Trophoblast cell (in vitro differentiated cells and primary cell): Measurements from ENCODE around the gene KBTBD4.

ENCODE experiments used
- DNase-seq, 2 donors: peaks; one replicate each; pipeline ENCODE4 v3.0.0-alpha.2; 2016
- H2AFZ ChIP-seq: 2 replicates; pipeline ENCODE4 v1.6.1; 2013; ENCODE audit warnings: low read length, moderate library complexity, mild to moderate bottlenecking; ENCODE audit not compliant: insufficient read depth, poor library complexity
- H2AK5ac ChIP-seq: 2 replicates; pipeline ENCODE4 v1.6.1; 2013; ENCODE audit warnings: mild to moderate bottlenecking, low read length
- H2BK120ac ChIP-seq: 2 replicates; pipeline ENCODE4 v1.6.1; 2013; ENCODE audit warnings: low read length, mild to moderate bottlenecking, moderate library complexity; ENCODE audit not compliant: insufficient read depth, poor library complexity
- H2BK12ac ChIP-seq: 2 replicates; pipeline ENCODE4 v1.6.1; 2013; ENCODE audit warnings: mild to moderate bottlenecking, low read length, moderate library complexity
- H2BK5ac ChIP-seq: 2 replicates; pipeline ENCODE4 v1.6.1; 2013; ENCODE audit warnings: low read length, low read depth, moderate library complexity, mild to moderate bottlenecking; ENCODE audit not compliant: poor library complexity
- H3K14ac ChIP-seq: 2 replicates; pipeline ENCODE4 v1.6.1; 2013; ENCODE audit warnings: mild to moderate bottlenecking, low read length
- H3K18ac ChIP-seq: 2 replicates; pipeline ENCODE4 v1.6.1; 2013; ENCODE audit warnings: mild to moderate bottlenecking, low read length
- H3K23ac ChIP-seq: 2 replicates; pipeline ENCODE4 v1.6.1; 2013; ENCODE audit warnings: low read length
- H3K27ac ChIP-seq: 2 replicates; pipeline ENCODE4 v1.5.1; 2013; ENCODE audit warnings: low read depth, mild to moderate bottlenecking, inconsistent platforms, low read length, moderate library complexity
- H3K27me3 ChIP-seq: 2 replicates; pipeline ENCODE4 v1.6.1; 2013; ENCODE audit warnings: inconsistent platforms, mild to moderate bottlenecking, low read length, moderate library complexity; ENCODE audit not compliant: insufficient read depth
- H3K36me3 ChIP-seq, 2 experiments: 1 replicate in 1 of 2; 2 replicates in 1 of 2; pipeline ENCODE4 v1.6.1; 2013; ENCODE audit warnings: low read length in 2 of 2, mild to moderate bottlenecking in 2 of 2, moderate library complexity in 1 of 2; ENCODE audit not compliant: insufficient read depth in 2 of 2, control insufficient read depth in 1 of 2
- H3K4ac ChIP-seq: 2 replicates; pipeline ENCODE4 v1.6.1; 2013; ENCODE audit warnings: low read depth, mild to moderate bottlenecking, low read length, moderate library complexity
- H3K4me1 ChIP-seq, 2 experiments: 1 replicate in 1 of 2; 2 replicates in 1 of 2; pipeline ENCODE4 v1.6.1; 2013; ENCODE audit warnings: low read length in 2 of 2, mild to moderate bottlenecking in 2 of 2, moderate library complexity in 1 of 2; ENCODE audit not compliant: insufficient read depth in 2 of 2, control insufficient read depth in 1 of 2
- H3K4me2 ChIP-seq: 2 replicates; pipeline ENCODE4 v1.6.1; 2013; ENCODE audit warnings: inconsistent platforms, mild to moderate bottlenecking, low read length, moderate library complexity
- H3K4me3 ChIP-seq: 2 replicates; pipeline ENCODE4 v1.5.1; 2013; ENCODE audit warnings: mild to moderate bottlenecking, low read depth, low read length, inconsistent platforms
- H3K79me1 ChIP-seq: one replicate; pipeline ENCODE4 v1.6.1; 2013; ENCODE audit warnings: low read length
- H3K79me2 ChIP-seq: 2 replicates; pipeline ENCODE4 v1.6.1; 2013; ENCODE audit warnings: low read length, mild to moderate bottlenecking; ENCODE audit not compliant: control insufficient read depth, insufficient read depth, poor library complexity
- H3K9ac ChIP-seq: 2 replicates; pipeline ENCODE4 v1.6.1; 2013; ENCODE audit warnings: mild to moderate bottlenecking, low read length
- H3K9me3 ChIP-seq: 2 replicates; pipeline ENCODE4 v1.6.1; 2013; ENCODE audit warnings: low read depth, mild to moderate bottlenecking, control low read depth, inconsistent platforms, low read length; ENCODE audit not compliant: insufficient read depth
- H4K12ac ChIP-seq: 2 replicates; pipeline ENCODE4 v1.6.1; 2013; ENCODE audit warnings: low read depth, mild to moderate bottlenecking, low read length, moderate library complexity
- H4K8ac ChIP-seq: 2 replicates; pipeline ENCODE4 v1.6.1; 2013; ENCODE audit warnings: low read depth, mild to moderate bottlenecking, low read length, moderate library complexity
- H4K91ac ChIP-seq: one replicate; pipeline ENCODE4 v1.6.1; 2013; ENCODE audit warnings: low read depth, mild to moderate bottlenecking, low read length, moderate library complexity
- WGBS: extraction: QIAGEN DNeasy Blood & Tissue Kit; methylation state at CpG from one replicate; pipeline ENCODE4 v1.1.7; 2013; ENCODE audit warnings: missing lambda C conversion rate; ENCODE audit not compliant: insufficient read length, insufficient coverage; ENCODE audit errors: extremely low coverage; 5-methylcytosine and 5-hydroxymethylcytosine counted together

The KBTBD4 gene

GRCh38 chr11:47603295-47603694 is 24.5 kb upstream of the KBTBD4 start:
- no peak overlapping the region for H3K4me3 ChIP-seq
- H2AK5ac ChIP-seq = no peak overlapping the region
- no peak overlapping the region for H3K9ac ChIP-seq
- no peak overlapping the region for H4K8ac ChIP-seq
- no peak for DNase-seq
- H3K27me3 ChIP-seq = no peaks in the 10 kb centered on the region
- H2BK120ac ChIP-seq = no peak overlapping the region
- peaks cover 3 to 11% of the 10 kb centered on the region in 2 experiments for H3K4me1 ChIP-seq
- no peak overlapping the region for H3K14ac ChIP-seq
- H2BK12ac ChIP-seq = no peak overlapping the region
- H2AFZ ChIP-seq = no peak overlapping the region
- no peak overlapping the region for H3K27ac ChIP-seq
- no peaks in the 10 kb centered on the region for H3K79me2 ChIP-seq
- WGBS = no CpG with 5 or more reads among the region's 4 CpGs
- H4K12ac ChIP-seq = no peak overlapping the region
- no peak overlapping the region for H4K91ac ChIP-seq
- no peak overlapping the region for H3K4me2 ChIP-seq
- H3K79me1 ChIP-seq = no peaks in the 10 kb centered on the region
- H3K23ac ChIP-seq = no peak overlapping the region
- H3K36me3 ChIP-seq = no peaks in the 10 kb centered on the region
- H3K4ac ChIP-seq = no peak overlapping the region
- no peaks in the 10 kb centered on the region for H3K9me3 ChIP-seq
- H2BK5ac ChIP-seq = no peak overlapping the region
- no peak overlapping the region for H3K18ac ChIP-seq

GRCh38 chr11:47599902-47600301 is 21.1 kb upstream of the KBTBD4 start:
- Histone ChIP-seq H3K4me1 (no peaks in the 10 kb centered on the region), H3K79me2 (no peaks in the 10 kb centered on the region), H3K27me3 (peaks cover 9% of the 10 kb centered on the region), H3K9me3 (no peaks in the 10 kb centered on the region), H4K91ac (no peak overlapping the region), H3K4me2 (no peak overlapping the region), H2BK120ac (no peak overlapping the region), H4K8ac (no peak overlapping the region), H3K18ac (no peak overlapping the region), H3K9ac (no peak overlapping the region), H2BK5ac (no peak overlapping the region), H3K27ac (no peak overlapping the region), H4K12ac (no peak overlapping the region), H3K4ac (no peak overlapping the region), H3K4me3 (no peak overlapping the region), H2BK12ac (no peak overlapping the region), H3K14ac (no peak overlapping the region), H3K79me1 (no peaks in the 10 kb centered on the region), H2AFZ (no peak overlapping the region), H3K23ac (no peak overlapping the region), H3K36me3 (no peaks in the 10 kb centered on the region), H2AK5ac (no peak overlapping the region)
- no CpG with 5 or more reads among the region's 4 CpGs for WGBS
- no peak for DNase-seq

GRCh38 chr11:47595967-47596366 is 17.2 kb upstream of the KBTBD4 start:
- no peak overlapping the region for H3K18ac ChIP-seq
- no peaks in the 10 kb centered on the region for H3K36me3 ChIP-seq
- H3K4ac ChIP-seq = no peak overlapping the region
- H3K23ac ChIP-seq = no peak overlapping the region
- peaks cover 4 to 5% of the 10 kb centered on the region in 2 experiments for H3K4me1 ChIP-seq
- no peak overlapping the region for H2AFZ ChIP-seq
- no peak overlapping the region for H3K9ac ChIP-seq
- no peak overlapping the region for H4K12ac ChIP-seq
- H2BK12ac ChIP-seq = no peak overlapping the region
- no peak overlapping the region for H3K4me3 ChIP-seq
- no peak overlapping the region for H4K91ac ChIP-seq
- WGBS = no CpG with 5 or more reads among the region's 1 CpG
- no peak overlapping the region for H2BK120ac ChIP-seq
- H3K79me1 ChIP-seq = no peaks in the 10 kb centered on the region
- peaks cover 35% of the 10 kb centered on the region for H3K27me3 ChIP-seq
- H3K14ac ChIP-seq = no peak overlapping the region
- no peak for DNase-seq
- H3K79me2 ChIP-seq = no peaks in the 10 kb centered on the region
- no peak overlapping the region for H3K27ac ChIP-seq
- no peak overlapping the region for H4K8ac ChIP-seq
- H2AK5ac ChIP-seq = no peak overlapping the region
- no peak overlapping the region for H3K4me2 ChIP-seq
- no peak overlapping the region for H2BK5ac ChIP-seq
- H3K9me3 ChIP-seq = no peaks in the 10 kb centered on the region

- Histone ChIP-seq H2AK5ac (no peak overlapping the region), H4K12ac (no peak overlapping the region), H3K36me3 (no peaks in the 10 kb centered on the region), H3K4me2 (no peak overlapping the region), H3K23ac (no peak overlapping the region), H3K4me1 (peaks cover 4 to 5% of the 10 kb centered on the region in 2 experiments), H3K4me3 (no peak overlapping the region), H2BK12ac (no peak overlapping the region), H3K4ac (no peak overlapping the region), H4K91ac (no peak overlapping the region), H2AFZ (no peak overlapping the region), H3K9me3 (no peaks in the 10 kb centered on the region), H4K8ac (no peak overlapping the region), H3K14ac (no peak overlapping the region), H3K18ac (no peak overlapping the region), H3K27ac (no peak overlapping the region), H3K27me3 (peaks cover 35% of the 10 kb centered on the region), H3K79me2 (no peaks in the 10 kb centered on the region), H3K9ac (no peak overlapping the region), H2BK120ac (no peak overlapping the region), H3K79me1 (no peaks in the 10 kb centered on the region), H2BK5ac (no peak overlapping the region)
- WGBS = no CpG with 5 or more reads among the region's 7 CpGs
- DNase-seq = no peak
These were observed 16.3 kb upstream of the KBTBD4 start for GRCh38 chr11:47595029-47595428.
